Left kidney (tissue), 2 donors: ENCODE data around the gene IRF2. TPM values are rescaled to one million over a fixed set of nuclear protein-coding genes. Genes with fewer than 3 reads are reported as not detected.

ENCODE experiments used
- DNase-seq: peaks from one replicate; pipeline ENCODE4 v3.0.0-alpha.2; 2013
- polyA plus RNA-seq: library from polyadenylated mRNA; unstranded; fragments of 120-200 nt; gene quantifications from one replicate; pipeline ENCODE4 v1.2.1, GENCODE V29; 2013; ENCODE audit not compliant: insufficient read length

The IRF2 gene
- polyA plus RNA-seq, 1 donor: 28.9 TPM

GRCh38 chr4:184475498-184475897, 1.1 kb upstream of the IRF2 start:
- no peak for DNase-seq

- peak; percentile 59 for DNase-seq
Observed at GRCh38 chr4:184475096-184475461, 729 bp upstream of the IRF2 start.

GRCh38 chr4:184473499-184474262, 669 bp downstream of the IRF2 start:
- DNase-seq: no peak

- DNase-seq: peak; percentile 61
Observed at GRCh38 chr4:184472614-184473498, 1.5 kb downstream of the IRF2 start.

GRCh38 chr4:184471881-184472613, 2.3 kb downstream of the IRF2 start:
- DNase-seq: no peak

GRCh38 chr4:184470785-184471110, 3.6 kb downstream of the IRF2 start:
- DNase-seq: no peak

- no peak for DNase-seq
Observed at GRCh38 chr4:184466634-184467033, 7.7 kb downstream of the IRF2 start.

- DNase-seq: no peak
Observed at GRCh38 chr4:184464759-184465454, 9.4 kb downstream of the IRF2 start.

GRCh38 chr4:184463856-184464255, 10.5 kb downstream of the IRF2 start:
- DNase-seq: no peak

- no peak for DNase-seq
Observed at GRCh38 chr4:184463158-184463557, 11.2 kb downstream of the IRF2 start.

GRCh38 chr4:184462724-184463123, 11.6 kb downstream of the IRF2 start:
- DNase-seq: no peak

- no peak for DNase-seq
Observed at GRCh38 chr4:184461711-184462441, 12.5 kb downstream of the IRF2 start.

GRCh38 chr4:184460499-184461285, 13.7 kb downstream of the IRF2 start:
- no peak for DNase-seq

GRCh38 chr4:184459413-184459812, 14.9 kb downstream of the IRF2 start:
- no peak for DNase-seq

- no peak for DNase-seq
Observed at GRCh38 chr4:184457535-184458249, 16.7 kb downstream of the IRF2 start.

GRCh38 chr4:184456337-184456736, 18.0 kb downstream of the IRF2 start:
- DNase-seq: no peak

GRCh38 chr4:184455299-184455698, 19.1 kb downstream of the IRF2 start:
- DNase-seq: no peak

GRCh38 chr4:184453365-184454160, 20.8 kb downstream of the IRF2 start:
- no peak for DNase-seq

- DNase-seq: no peak
Observed at GRCh38 chr4:184452740-184453139, 21.6 kb downstream of the IRF2 start.
